Activated CD4-positive, alpha-beta T cell treated with anti-CD3 and anti-CD28 coated beads, Interleukin-2, amount 10 ng/mL, durations not matched to agents 7 days and 5 days (primary cell): ENCODE data around the gene BTAF1. TPM values are rescaled to one million over a fixed set of nuclear protein-coding genes. Genes with fewer than 3 reads are reported as not detected.

Source experiments
- CTCF ChIA-PET: fragments of 350-600 bp; sonication (Branson Sonifier 250); formaldehyde crosslinking; loops from one replicate; lab custom pipeline; 2021; ENCODE audit warnings: antibody characterized with exemption; lab: Charles Lee
- POLR2A ChIA-PET: fragments of 350-600 bp; sonication (Branson Sonifier 250); formaldehyde crosslinking; loops from one replicate; lab custom pipeline; 2021; ENCODE audit warnings: antibody characterized with exemption; lab: Charles Lee
- DNase-seq: peaks from one replicate; pipeline ENCODE4 v3.0.0-alpha.2; 2020
- H3K27ac Mint-ChIP-seq: one replicate; pipeline ENCODE4 v1.8.0; 2021; ENCODE audit warnings: mild to moderate bottlenecking, moderate library complexity, mixed read lengths
- H3K27me3 Mint-ChIP-seq: one replicate; pipeline ENCODE4 v1.8.0; 2021; ENCODE audit warnings: mixed read lengths
- H3K36me3 Mint-ChIP-seq: one replicate; pipeline ENCODE4 v1.8.0; 2021; ENCODE audit warnings: low read depth, mixed read lengths
- H3K4me1 Mint-ChIP-seq: one replicate; pipeline ENCODE4 v1.8.0; 2021; ENCODE audit warnings: mixed read lengths
- H3K4me3 Mint-ChIP-seq: one replicate; pipeline ENCODE4 v1.8.0; 2021; ENCODE audit warnings: mild to moderate bottlenecking, moderate library complexity, mixed read lengths
- H3K9me3 Mint-ChIP-seq: one replicate; pipeline ENCODE4 v1.8.0; 2021; ENCODE audit warnings: mixed read lengths
- total RNA-seq, 2 experiments: library from RNA; stranded (reverse); gene quantifications; one replicate each; pipeline ENCODE4 v1.2.3, GENCODE V29; 2021

BTAF1 gene
- total RNA-seq, 2 experiments from 2014 or later = 41.9 to 47.3 TPM

DNA sequence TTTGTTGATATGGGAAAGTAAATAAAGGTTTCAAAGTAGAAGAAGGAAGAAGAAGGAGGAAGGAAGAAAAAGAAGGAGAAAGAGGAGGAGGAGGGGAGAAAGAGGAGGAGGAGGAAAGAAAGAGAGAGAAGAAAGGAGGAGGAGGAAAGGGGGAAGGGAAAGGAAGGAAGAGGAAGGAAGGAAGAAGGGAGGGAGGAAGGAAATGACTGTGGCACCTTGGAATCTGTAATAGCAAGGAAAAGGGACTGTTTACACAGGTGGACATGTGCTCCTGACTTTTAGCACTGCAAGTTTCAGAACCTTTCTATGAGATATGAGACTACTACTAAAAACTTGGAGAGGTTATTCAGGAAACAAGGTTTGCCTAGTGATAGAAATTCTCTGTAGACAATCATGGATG lies 153.2 kb downstream of the BTAF1 start:
- POLR2A ChIA-PET = no interaction called here
- H3K27me3 Mint-ChIP-seq = no peaks in the 10 kb centered on the region
- no peak overlapping the region for H3K27ac Mint-ChIP-seq
- CTCF ChIA-PET = interaction anchor here (0.6 kb wide), 1 partner anchor 271 kb away, joined by 3 read pairs; no protein-coding TSS in a partner anchor
- H3K4me1 Mint-ChIP-seq = no peaks in the 10 kb centered on the region
- DNase-seq = no peak
- no peaks in the 10 kb centered on the region for H3K9me3 Mint-ChIP-seq
- no peak overlapping the region for H3K4me3 Mint-ChIP-seq
- H3K36me3 Mint-ChIP-seq = no peaks in the 10 kb centered on the region

DNA sequence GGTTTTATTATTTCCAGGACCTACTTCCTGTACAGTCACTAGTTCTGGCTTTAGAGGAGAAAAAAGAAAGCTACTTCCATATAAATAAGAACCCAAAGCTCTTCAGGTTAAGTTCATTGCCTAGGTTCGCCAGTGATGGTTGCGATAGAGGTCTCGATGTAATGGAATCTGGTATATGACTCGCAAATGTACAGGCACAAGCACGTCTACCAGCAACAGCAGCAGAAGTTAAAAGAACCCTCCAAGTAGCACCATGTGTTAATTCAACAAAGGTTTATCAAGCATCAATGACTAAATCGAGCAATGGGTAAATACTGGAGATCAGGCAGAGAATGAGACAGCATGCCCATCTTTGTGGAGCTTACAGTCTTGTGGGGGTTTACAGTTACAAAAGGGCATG lies 155.4 kb downstream of the BTAF1 start:
- no peaks in the 10 kb centered on the region for H3K4me1 Mint-ChIP-seq
- ChIA-PET POLR2A (no interaction called here), CTCF (interaction anchor here (1.0 kb wide), 1 partner anchor 9 kb away, joined by 3 read pairs; no protein-coding TSS in a partner anchor)
- DNase-seq = no peak
- H3K9me3 Mint-ChIP-seq = no peaks in the 10 kb centered on the region
- H3K36me3 Mint-ChIP-seq = no peaks in the 10 kb centered on the region
- no peaks in the 10 kb centered on the region for H3K27me3 Mint-ChIP-seq
- no peak overlapping the region for H3K4me3 Mint-ChIP-seq
- no peak overlapping the region for H3K27ac Mint-ChIP-seq

Other genes with a start within 250 kb of the BTAF1 start
- gene TNKS2, start 125.3 kb upstream of the BTAF1 start, total RNA-seq = 10 to 100 TPM; 33.8 to 36.3 TPM
- 1 to 10 TPM; 1.4 to 1.5 TPM for gene FGFBP3, start 14.3 kb upstream of the BTAF1 start, total RNA-seq